ENCODE results near the gene FOXF2. TPM values are rescaled to one million over a fixed set of nuclear protein-coding genes. Genes with fewer than 3 reads are reported as not detected.

The FOXF2 gene
- total and polyA plus RNA-seq, 2 donors (not counting 3 experiments of a cell fraction or from before 2014, with no cell fraction given): not detected

DNA sequence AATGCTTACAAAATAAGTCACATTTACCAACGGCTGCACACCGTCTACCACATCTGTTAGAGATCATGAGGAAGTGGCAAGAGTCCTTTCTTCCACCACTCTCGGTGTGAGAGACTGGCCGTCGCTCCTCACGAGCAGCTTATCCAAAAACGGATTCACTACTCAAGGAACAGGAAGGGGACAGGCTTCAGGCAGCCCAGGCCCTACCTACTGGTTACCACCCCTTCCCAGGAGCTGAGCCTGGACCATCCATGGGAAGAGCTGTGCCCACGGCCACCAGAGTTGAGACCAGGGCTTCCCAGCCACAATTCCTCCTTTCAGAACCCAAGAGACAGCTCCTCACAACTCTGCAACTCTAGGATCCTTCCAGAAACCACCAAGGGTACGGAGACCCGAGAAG is 37.0 kb downstream of the FOXF2 start:
- no peaks in the 10 kb centered on the region for H3K36me3 ChIP-seq (ENCODE audit: control insufficient read depth in 2 of 2, extremely low read depth in 1 of 2, insufficient read depth in 2 of 2, low read length in 2 of 2)
- no peak overlapping the region for H3K4me2 ChIP-seq (ENCODE audit: insufficient read depth, low read length)
- BruUV-seq (replicated peaks): no TSS peak
- TF ChIP-seq FOS (IDR thresholded peaks at IDR 0.05; ENCODE audit: borderline replicate concordance, insufficient read depth, low read length) (no peak), POLR2AphosphoS5 (IDR thresholded peaks at IDR 0.05; ENCODE audit: insufficient read depth, low read depth, low read length) (no peak), EZH2 (IDR thresholded peaks at IDR 0.05; ENCODE audit: borderline replicate concordance, low read depth, low read length, severe bottlenecking) (no peak), MYC (IDR thresholded peaks at IDR 0.05; ENCODE audit: low read depth, low read length) (no peak), JUN (IDR thresholded peaks at IDR 0.05; ENCODE audit: borderline replicate concordance, insufficient read depth, insufficient read length, low read depth) (no peak), GATA2 (IDR thresholded peaks at IDR 0.05; ENCODE audit: insufficient read depth, insufficient read length, low read depth, low read length) (no peak)
- TF ChIP-seq, protein P1, sequence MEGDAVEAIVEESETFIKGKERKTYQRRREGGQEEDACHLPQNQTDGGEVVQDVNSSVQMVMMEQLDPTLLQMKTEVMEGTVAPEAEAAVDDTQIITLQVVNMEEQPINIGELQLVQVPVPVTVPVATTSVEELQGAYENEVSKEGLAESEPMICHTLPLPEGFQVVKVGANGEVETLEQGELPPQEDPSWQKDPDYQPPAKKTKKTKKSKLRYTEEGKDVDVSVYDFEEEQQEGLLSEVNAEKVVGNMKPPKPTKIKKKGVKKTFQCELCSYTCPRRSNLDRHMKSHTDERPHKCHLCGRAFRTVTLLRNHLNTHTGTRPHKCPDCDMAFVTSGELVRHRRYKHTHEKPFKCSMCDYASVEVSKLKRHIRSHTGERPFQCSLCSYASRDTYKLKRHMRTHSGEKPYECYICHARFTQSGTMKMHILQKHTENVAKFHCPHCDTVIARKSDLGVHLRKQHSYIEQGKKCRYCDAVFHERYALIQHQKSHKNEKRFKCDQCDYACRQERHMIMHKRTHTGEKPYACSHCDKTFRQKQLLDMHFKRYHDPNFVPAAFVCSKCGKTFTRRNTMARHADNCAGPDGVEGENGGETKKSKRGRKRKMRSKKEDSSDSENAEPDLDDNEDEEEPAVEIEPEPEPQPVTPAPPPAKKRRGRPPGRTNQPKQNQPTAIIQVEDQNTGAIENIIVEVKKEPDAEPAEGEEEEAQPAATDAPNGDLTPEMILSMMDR (IDR thresholded peaks at IDR 0.05; ENCODE audit: extremely low read depth in 1 of 2, insufficient read depth in 1 of 2, low read depth in 1 of 2, low read length in 2 of 2): no peak
- no peak overlapping the region for H3K4me3 ChIP-seq (replicated peaks in 1 of 3; ENCODE audit: insufficient read depth in 1 of 3, low read depth in 1 of 3, low read length in 3 of 3)
- no peaks in the 10 kb centered on the region for H3K9me3 ChIP-seq (replicated peaks; ENCODE audit: control insufficient read depth, insufficient read depth, low read length)
- no peaks in the 10 kb centered on the region for H3K27me3 ChIP-seq (ENCODE audit: control insufficient read depth in 2 of 2, insufficient read depth in 2 of 2, low read length in 2 of 2)
- H3K27ac ChIP-seq (ENCODE audit: insufficient read depth, low read depth, low read length): no peak overlapping the region
- FAIRE-seq (no peak), DNase-seq (ENCODE audit: low read depth, low spot score) (no peak)
- POLR2A ChIA-PET: no interaction called here
- H3K9ac ChIP-seq (replicated peaks; ENCODE audit: extremely low read depth, insufficient read depth, low read length): no peak overlapping the region
- no peaks in the 10 kb centered on the region for H3K79me2 ChIP-seq (ENCODE audit: control insufficient read depth, insufficient read depth, low read length)
- intact Hi-C loops (cut with micrococcal nuclease): no loop called here
- dilution Hi-C loops (cut with MboI; ENCODE audit: extremely low pct_ligation_motif_present, low sequenced_read_pairs): no loop called here
- no peaks in the 10 kb centered on the region for H4K20me1 ChIP-seq (replicated peaks; ENCODE audit: control insufficient read depth, extremely low read depth, insufficient read depth, low read length)
- CTCF ChIA-PET: interaction anchor here (0.7 to 1.9 kb wide), 3 partner anchors 10 to 727 kb away, joined by 3 to 9 read pairs (median 3); no protein-coding TSS in a partner anchor
- H3K9me1 ChIP-seq (replicated peaks; ENCODE audit: control insufficient read depth, extremely low read depth, insufficient read depth, low read length): no peaks in the 10 kb centered on the region
- H2AFZ ChIP-seq (ENCODE audit: low read depth, low read length): no peak overlapping the region
- no peaks in the 10 kb centered on the region for H3K4me1 ChIP-seq (ENCODE audit: control insufficient read depth, extremely low read depth, insufficient read depth, low read length)
